Progenitor cell of endocrine pancreas (in vitro differentiated cells): ENCODE data around the gene ZNF593. TPM values are rescaled to one million over a fixed set of nuclear protein-coding genes. Genes with fewer than 3 reads are reported as not detected.

Source experiments
- DNase-seq: peaks from one replicate; pipeline ENCODE4 v3.0.0; 2021; ENCODE audit warnings: low spot score; ENCODE audit not compliant: unreplicated experiment
- H3K27ac Mint-ChIP-seq: 2 replicates; pipeline ENCODE4 v1.8.0; 2021; ENCODE audit warnings: mild to moderate bottlenecking, moderate library complexity, mixed read lengths
- H3K27me3 Mint-ChIP-seq: 2 replicates; pipeline ENCODE4 v1.8.0; 2021; ENCODE audit warnings: mixed read lengths
- H3K36me3 Mint-ChIP-seq: 2 replicates; pipeline ENCODE4 v1.8.0; 2022; ENCODE audit warnings: mixed read lengths; ENCODE audit not compliant: insufficient read depth
- H3K4me1 Mint-ChIP-seq: 2 replicates; pipeline ENCODE4 v1.8.0; 2021; ENCODE audit warnings: low read depth, mixed read lengths
- H3K4me3 Mint-ChIP-seq: 2 replicates; pipeline ENCODE4 v1.8.0; 2021; ENCODE audit warnings: low read depth, mild to moderate bottlenecking, moderate library complexity, mixed read lengths
- H3K9me3 Mint-ChIP-seq: 2 replicates; pipeline ENCODE4 v1.8.0; 2021; ENCODE audit warnings: low read depth, mixed read lengths
- CTCF ChIP-seq: fragments of 200-600 bp; sonication (generic); IDR thresholded peaks from one replicate; pipeline ENCODE4 v1.5.0; 2021; ENCODE audit warnings: antibody characterized with exemption, mild to moderate bottlenecking; ENCODE audit not compliant: unreplicated experiment
- total RNA-seq: library from RNA; stranded (reverse); gene quantifications from 2 replicates; pipeline ENCODE4 v1.2.1, GENCODE V29; 2021

Gene ZNF593
- total RNA-seq, 1 donor from 2014 or later, result 32.1 TPM

DNA sequence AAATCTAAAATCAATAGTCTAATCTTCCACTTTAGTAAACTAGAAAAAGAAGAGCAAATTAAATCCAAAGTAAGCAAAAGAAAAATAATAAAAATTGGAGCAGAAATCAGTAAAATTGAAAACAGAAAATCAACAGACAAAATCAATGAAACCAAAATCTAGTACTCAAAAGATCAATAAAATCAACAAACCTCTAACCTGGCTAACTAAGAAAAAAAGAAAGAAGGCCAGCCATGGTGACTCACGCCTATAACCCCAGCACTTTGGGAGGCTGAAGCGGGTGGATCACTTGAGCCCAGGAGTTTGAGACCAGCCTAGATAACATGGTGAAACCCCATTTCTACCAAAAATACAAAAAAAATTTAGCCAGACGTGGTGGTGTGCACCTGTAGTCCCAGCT is 35.2 kb upstream of the ZNF593 start:
- Mint-ChIP-seq H3K4me1 (no peaks in the 10 kb centered on the region), H3K36me3 (no peaks in the 10 kb centered on the region), H3K4me3 (no peak overlapping the region), H3K27me3 (no peaks in the 10 kb centered on the region), H3K27ac (peak overlapping the region; percentile 33), H3K9me3 (peaks cover 5% of the 10 kb centered on the region)
- DNase-seq, result no peak
- no peak for TF ChIP-seq CTCF

DNA sequence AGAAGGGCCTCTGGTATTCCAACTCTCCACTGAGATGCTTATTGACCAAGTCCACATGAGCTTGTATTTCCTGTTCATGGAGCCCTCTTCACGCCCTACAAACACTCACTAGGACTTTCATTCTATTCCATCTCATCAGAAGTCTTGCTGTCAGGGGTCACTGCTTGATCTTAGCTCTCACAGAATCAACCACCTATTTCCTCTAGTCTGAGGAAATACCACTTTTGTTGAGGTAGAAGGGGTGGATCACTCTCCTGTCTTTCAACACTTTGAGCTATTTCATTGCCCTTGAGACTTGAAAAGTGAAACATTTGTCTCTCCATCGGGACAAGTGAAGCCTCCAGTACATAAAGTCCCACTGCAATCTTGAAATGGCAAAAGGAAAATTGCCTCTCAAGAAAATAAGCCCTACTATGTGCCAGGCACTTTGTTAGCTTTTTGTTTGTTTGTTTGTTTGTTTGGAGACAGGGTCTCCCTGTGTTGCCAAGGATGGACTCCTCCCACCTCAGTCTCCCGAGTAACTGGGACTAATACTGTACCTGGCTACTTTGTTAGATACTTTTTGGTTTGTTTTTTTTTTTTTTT is 30.6 kb upstream of the ZNF593 start:
- Mint-ChIP-seq H3K9me3 (peaks cover 5% of the 10 kb centered on the region), H3K4me1 (no peaks in the 10 kb centered on the region), H3K36me3 (no peaks in the 10 kb centered on the region), H3K27me3 (peaks cover 7% of the 10 kb centered on the region), H3K4me3 (no peak overlapping the region), H3K27ac (no peak overlapping the region)
- DNase-seq, result no peak
- no peak for TF ChIP-seq CTCF

GRCh38 chr1:26142159-26142558 is 27.5 kb upstream of the ZNF593 start:
- Mint-ChIP-seq H3K27ac (no peak overlapping the region), H3K27me3 (peaks cover 10% of the 10 kb centered on the region), H3K4me3 (no peak overlapping the region), H3K4me1 (no peaks in the 10 kb centered on the region), H3K36me3 (no peaks in the 10 kb centered on the region), H3K9me3 (no peaks in the 10 kb centered on the region)
- no peak for DNase-seq
- no peak for TF ChIP-seq CTCF

DNA sequence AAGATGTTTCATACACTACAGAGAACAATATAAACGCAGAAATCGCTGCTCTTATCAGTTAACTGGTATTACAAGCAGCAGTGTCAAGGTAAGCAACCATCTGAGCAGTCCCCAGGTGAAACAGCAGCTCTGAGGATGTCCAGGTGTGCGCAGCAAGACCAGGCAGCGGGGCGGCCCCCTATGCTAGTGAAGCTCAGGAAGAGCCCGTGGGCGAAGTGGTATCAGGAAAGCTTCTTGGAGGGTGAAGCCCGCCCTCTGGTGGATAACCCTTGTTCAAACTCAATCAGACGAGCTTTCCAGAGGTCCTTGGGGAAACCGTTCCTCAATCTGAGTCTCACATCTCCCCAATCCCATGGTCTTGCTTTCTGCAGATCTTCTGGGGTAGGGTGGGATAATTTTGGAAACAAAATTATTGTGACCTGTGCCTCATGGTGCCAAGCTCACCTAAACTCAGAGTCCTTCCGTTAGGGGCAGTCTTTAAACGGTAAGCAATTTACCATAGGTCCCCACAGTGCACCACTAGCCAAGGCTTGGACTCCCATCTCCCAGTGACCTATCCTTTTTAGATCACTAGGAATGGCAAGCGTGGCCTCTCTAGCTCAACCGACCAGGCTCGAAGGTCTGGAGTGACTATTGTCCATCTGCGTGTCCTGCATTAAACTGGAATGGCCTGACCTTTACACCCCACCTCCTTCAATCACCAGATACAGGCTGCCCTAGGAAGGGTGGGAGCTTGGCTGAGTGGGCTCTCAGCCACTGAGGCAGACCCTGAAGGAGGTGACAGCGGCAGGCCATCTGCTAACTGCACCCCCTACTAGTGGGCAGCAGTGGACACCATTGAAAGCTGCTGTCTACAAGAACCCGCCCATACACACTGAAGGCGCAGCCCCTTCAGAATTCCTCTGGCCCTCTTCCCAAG is 24.4 kb upstream of the ZNF593 start:
- H3K4me3 Mint-ChIP-seq, result no peak overlapping the region
- peak; percentile 67 for DNase-seq
- H3K27ac Mint-ChIP-seq, result no peak overlapping the region
- H3K36me3 Mint-ChIP-seq, result no peaks in the 10 kb centered on the region
- H3K9me3 Mint-ChIP-seq, result no peaks in the 10 kb centered on the region
- H3K27me3 Mint-ChIP-seq, result peaks cover 18% of the 10 kb centered on the region
- H3K4me1 Mint-ChIP-seq, result no peaks in the 10 kb centered on the region
- TF ChIP-seq CTCF, result peak; percentile 81

DNA sequence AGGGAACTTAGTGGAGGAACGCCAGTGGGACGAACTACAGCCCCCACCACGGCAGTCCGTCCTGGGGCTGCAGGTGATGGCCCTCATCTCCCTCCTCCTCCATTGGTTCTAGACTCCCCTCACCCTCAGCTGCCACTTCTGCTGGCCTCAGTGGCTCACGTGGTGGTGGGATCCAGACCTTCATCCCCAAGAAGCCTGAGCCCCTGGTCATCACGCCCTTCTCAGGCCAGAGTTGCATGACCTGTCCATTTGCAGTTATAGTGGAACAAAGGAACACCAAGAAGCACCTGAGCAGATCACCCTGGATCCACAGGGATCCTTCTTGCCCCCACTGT is 23.8 kb upstream of the ZNF593 start:
- no peak for DNase-seq
- H3K36me3 Mint-ChIP-seq, result no peaks in the 10 kb centered on the region
- H3K27ac Mint-ChIP-seq, result no peak overlapping the region
- peaks cover 18% of the 10 kb centered on the region for H3K27me3 Mint-ChIP-seq
- TF ChIP-seq CTCF, result no peak
- H3K9me3 Mint-ChIP-seq, result no peaks in the 10 kb centered on the region
- H3K4me3 Mint-ChIP-seq, result no peak overlapping the region
- no peaks in the 10 kb centered on the region for H3K4me1 Mint-ChIP-seq
